Measurements from ENCODE around the gene HDAC5.

- TF ChIP-seq POLR2AphosphoS5 (IDR thresholded peaks at IDR 0.05; ENCODE audit: low read depth, low read length) (no peak), SIN3A (IDR thresholded peaks at IDR 0.05; ENCODE audit: borderline replicate concordance, insufficient read depth, low read length) (no peak)
Measured at GRCh38 chr17:44088254-44088653, 35.2 kb downstream of the HDAC5 start.
